GM12874 (cell line): ENCODE results near the gene NDP.

Experiments used
- CTCF ChIP-seq: IDR thresholded peaks from 2 replicates; pipeline ENCODE4 v1.5.1; 2011; ENCODE audit warnings: low read depth, mild to moderate bottlenecking, control low read depth, low read length, moderate library complexity; ENCODE audit not compliant: insufficient read depth

NDP gene

GRCh38 chrX:43970528-43970927 lies 2.7 kb downstream of the NDP start:
- TF ChIP-seq CTCF = no peak

- no peak for TF ChIP-seq CTCF
These were observed 3.4 kb downstream of the NDP start for GRCh38 chrX:43969504-43970501.

- no peak for TF ChIP-seq CTCF
These were observed 4.8 kb downstream of the NDP start for GRCh38 chrX:43968359-43968781.

- no peak for TF ChIP-seq CTCF
These were observed 8.3 kb downstream of the NDP start for GRCh38 chrX:43964936-43965335.

GRCh38 chrX:43963726-43964125 lies 9.5 kb downstream of the NDP start:
- TF ChIP-seq CTCF = no peak

- TF ChIP-seq CTCF = no peak
These were observed 10.6 kb downstream of the NDP start for GRCh38 chrX:43962636-43963035.

GRCh38 chrX:43961699-43962098 lies 11.5 kb downstream of the NDP start:
- peak; percentile 6; the same call in 1 of the 2 replicates for TF ChIP-seq CTCF
